GM21381 (cell line): ENCODE data around the gene STC2.
A peak's percentile ranks its signal among the peaks of the same experiment; 100 is the strongest.
"Not testable (repeated sequence)": the region's sequence is repeated elsewhere in the genome, so short reads cannot be mapped to it uniquely, and the experiment has no call there.

Source experiments
- ATAC-seq: cut with Tn5 transposase; IDR thresholded peaks from one replicate; pipeline ENCODE4 v1.9.1; 2021; ENCODE audit warnings: mild to moderate bottlenecking, moderate library complexity; ENCODE audit not compliant: unreplicated experiment

The STC2 gene, protein sequence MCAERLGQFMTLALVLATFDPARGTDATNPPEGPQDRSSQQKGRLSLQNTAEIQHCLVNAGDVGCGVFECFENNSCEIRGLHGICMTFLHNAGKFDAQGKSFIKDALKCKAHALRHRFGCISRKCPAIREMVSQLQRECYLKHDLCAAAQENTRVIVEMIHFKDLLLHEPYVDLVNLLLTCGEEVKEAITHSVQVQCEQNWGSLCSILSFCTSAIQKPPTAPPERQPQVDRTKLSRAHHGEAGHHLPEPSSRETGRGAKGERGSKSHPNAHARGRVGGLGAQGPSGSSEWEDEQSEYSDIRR

DNA sequence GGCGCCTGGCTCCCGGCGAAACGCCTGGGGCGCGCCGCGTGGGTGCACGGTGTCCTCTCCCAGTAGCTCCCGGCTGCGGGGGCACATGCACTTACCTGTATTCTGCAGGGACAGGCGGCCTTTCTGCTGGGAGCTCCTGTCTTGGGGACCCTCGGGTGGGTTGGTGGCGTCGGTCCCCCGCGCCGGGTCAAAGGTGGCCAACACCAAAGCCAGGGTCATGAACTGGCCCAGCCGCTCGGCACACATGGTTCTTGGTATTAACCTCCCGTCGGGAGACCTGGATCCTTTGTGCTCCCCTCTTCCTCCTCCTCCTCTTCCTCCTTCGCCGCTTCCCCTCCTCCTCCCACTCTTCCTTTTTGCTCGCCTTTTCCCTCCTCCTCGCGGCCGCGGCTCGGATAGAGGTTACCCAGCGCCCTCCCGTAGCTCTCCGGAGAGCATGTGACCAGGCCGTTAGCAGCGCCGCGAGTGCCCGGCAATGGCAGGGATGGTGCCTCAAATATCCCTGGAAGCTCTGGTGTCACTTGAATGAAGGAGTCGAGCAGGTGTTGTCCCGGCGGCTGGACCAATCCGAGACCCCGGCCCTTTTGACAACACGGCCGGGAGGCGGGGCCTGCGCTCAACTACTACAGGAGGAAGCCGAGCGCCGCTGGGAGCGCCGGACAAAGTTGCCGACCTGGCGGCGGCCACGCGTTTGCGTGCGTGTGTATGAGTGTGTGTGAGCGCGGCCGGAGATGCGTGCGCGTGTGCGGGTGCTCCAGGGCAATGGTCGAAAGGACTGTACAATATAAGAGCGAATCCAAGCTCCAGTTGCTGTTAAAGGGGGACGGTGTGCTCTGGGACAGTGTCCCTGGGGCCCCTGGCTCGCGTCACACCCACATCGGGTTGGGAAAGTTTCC, at the start of gene STC2:
Gene STC2, minus strand, starts transcription at position 467 of the 896 bp plus-strand sequence. Its CDS starts 221 bp downstream, at position 246.
- ATAC-seq = peak; percentile 38

DNA sequence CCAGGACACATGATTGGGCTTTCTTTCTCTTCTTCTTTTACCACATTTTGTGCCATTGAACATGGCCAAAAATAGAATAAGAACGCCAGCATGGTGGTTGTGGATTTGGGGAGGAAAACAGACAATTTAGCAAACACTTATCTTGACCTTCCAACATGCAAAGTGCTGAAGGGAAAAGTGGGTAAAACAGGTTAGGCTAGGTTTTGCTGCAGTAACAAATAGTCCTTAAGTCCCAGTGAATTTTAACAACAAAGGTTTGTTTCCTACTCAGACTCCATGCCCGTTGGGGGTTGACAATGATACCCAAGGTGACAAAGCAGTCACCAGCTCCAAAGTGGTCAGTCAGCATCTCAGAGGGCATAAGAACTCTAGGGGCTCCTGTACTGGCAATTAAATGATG, 43.2 kb upstream of the STC2 start:
- no peak for ATAC-seq

DNA sequence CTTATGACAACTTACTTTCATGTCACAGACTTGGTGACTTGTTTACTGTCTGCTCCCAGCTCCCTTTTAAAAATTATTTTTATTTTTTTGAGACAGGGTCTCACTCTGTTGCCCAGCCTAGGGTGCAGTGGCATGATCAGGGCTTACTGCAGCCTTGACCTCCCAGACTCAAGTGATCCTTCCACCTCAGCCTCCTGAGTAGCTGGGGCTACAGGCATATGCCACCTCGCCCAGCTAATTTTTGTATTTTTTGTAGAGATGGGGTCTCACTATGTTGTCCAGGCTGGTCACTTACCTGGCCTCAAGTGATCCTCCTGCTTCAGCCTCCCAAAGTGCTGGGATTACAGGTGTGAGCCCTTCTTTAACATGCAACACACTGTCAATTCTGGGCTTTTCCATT, 35.2 kb upstream of the STC2 start:
- not testable (repeated sequence) for ATAC-seq

DNA sequence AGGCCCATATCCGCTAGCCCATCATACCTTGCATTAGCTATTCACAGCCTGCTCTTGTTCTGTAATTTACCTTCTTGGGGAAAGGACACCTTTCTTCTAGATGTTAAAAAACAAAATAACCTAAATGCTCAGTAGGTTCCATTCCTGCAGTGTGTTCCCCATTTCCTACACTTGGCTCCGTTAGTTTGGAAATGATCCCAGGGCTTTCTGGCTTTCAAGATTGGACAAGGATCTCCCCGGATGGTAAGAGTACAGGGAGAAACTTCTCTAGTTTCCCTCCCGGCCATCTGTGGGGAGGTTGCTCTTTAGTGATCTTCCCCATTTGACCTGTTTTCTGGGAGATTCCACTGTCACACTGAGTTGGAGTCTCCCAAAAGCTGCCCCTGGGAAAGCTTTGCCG, 27.3 kb upstream of the STC2 start:
- ATAC-seq = no peak

DNA sequence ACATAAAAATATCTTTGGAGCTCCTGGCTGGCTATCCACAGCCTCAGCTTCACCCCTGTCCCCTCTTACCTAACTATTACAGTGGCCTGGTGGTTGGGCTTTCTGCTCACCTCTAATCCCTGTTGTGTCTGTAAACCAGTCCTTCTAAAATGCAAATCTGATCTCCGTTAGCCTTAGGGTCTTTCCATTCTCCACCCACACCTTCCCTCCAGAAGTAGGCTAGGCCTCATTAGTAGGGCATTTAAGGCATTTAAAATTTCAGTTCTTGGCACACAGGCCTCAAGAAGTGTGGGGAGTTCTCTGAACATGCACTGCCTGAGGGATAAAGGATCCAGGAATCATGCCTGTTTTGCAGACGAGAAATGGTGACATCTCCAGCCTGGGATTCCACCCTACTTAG, 26.4 kb upstream of the STC2 start:
- ATAC-seq = no peak

DNA sequence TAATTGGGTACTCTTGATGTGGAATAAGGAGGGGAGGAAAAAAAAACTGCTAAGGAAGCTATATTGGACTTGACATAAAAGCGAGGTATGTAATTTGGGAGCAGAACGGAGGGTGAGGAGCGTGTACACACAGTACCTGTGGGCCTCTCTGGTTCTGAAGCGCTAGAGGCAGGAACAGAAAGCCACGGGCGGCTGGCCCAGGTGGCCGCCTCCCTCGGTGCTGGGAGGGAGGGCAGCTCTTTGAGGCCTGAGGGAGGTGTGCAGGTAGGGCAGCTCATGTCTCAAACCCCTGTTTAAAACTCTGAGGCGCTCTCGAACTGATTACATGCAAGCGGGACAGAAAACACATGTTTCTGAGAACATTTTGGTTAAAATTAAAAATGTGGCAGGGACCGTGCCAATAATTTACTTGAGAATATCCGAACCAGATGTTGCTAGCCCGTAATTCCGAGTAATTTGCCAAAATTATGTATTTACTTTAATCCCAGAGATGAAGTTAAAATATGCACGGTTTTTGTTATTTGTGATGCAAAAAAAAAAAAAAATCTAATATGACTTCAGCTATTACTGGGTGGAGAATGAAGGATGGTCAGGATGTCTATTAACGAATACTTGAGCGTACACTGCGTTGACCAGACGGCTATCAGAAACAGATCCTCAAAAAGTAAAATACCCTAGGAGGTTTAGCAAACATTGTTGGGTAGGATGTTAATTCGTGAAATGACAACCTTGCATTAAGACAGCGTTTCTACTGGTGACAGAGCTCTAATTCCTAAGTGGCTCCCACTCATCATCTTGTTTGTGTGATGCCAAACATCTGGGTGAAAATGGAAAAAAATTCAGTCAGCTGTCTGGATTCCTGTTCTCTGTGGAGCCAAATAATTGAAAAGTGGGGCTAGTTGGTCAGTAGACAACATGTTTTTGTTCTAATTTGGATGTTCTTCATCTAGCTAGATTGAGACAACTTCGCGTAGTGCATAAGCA, 24.4 kb upstream of the STC2 start:
- ATAC-seq = no peak

DNA sequence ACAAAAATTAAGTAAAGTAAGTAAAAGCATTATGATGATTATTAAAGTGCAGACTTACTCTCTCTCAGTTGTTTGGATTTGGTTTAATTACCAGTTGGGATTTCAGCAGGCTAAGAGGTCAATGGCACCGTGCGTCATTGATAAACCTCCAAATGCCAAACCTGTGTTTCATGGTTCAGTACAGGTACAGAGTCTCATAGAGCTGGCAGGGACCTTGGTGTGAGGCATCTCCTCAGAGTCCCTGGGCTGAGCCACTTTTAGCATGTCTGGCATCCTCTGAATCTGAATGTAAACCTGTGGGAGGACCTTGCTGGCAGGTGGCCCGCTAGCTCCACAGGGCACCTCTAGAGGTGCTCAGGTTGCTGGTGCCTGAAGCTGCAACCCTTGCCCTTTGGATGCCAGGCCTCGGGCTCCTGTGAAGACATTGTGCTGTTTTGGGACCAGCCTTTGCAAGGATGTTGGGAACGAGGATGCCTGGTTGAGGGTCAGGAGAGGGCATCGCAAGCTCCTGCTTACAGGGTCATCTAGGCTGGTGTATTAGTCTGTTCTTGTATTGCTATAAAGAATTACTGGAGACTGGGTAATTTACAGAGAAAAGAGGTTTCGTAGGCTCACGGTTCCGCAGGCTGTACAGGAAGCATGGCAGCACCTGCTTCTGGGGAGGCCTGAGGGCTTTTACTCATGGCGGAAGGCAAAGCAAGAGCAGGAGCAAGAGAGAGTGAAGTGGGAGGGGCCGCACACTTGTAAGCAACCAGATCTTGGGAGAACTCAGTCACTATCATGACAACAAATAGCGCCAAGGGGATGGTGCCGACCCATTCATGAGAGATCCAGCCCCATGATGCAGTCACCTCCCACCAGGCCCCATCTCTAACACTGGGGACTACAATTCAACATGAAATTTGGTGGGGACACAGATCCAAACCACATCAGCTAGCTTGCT, 14.9 kb upstream of the STC2 start:
- ATAC-seq = no peak

DNA sequence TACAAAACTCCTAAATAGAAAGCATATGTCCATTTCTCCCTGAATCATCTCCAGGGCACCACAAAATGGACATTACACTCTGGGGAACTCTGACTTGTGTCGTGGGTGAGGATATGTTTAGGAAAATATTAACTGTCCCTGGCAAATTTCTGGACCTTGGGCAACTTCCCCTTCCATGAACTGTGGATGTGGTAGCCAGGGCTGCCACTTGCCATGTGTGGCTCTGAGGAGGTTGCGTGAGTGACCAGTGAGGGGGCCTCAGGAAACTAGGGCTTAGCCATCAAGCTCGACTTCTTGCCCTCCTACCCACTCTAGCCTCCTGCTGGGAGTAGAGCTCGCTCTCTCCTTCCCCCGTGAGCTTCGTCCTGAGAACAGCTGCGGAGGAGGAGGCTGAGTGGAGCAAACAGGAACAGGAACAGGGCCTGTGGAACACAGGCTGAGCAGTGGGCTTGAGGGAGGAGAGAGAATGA, 13.8 kb upstream of the STC2 start:
- no peak for ATAC-seq

DNA sequence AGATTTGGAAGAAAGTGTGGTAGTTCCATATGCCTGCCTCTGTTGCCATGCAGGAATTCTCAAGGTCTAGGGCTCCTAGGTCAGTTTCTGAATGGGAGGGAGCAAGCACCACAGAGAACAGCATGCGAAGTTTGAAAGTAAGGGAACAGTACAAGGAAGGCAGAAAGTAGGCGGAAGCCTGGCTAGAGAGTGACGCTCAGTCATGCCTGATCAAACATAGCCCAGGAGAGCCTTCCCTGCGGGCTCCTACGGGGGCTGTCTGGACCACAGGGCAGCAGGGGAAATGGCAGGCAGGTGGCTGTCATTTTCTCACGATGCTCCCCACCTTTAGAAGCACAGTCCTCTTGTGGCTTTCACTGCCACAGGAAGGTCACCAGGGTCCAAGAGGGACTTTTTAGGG, 12.8 kb upstream of the STC2 start:
- ATAC-seq = no peak

DNA sequence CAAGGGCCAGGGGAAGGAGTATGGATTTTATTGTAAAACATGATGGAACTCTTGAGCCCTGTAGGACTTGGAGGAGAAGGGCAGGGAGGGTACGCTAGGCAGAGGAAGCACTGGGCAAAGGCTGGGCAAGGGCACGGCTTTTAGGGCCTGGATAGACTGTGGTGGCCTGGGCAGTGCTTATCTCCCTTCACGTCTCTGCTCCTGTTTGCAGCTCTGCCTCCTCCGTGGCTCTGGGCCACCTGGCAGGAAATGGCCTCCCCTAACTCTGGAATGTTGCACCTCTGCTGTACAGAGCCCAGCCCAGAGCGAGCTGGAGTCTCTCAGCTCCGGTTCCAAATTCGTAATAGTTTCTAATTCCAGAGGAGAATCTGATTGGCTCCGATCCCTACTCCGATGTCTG, 12.2 kb upstream of the STC2 start:
- no peak for ATAC-seq

DNA sequence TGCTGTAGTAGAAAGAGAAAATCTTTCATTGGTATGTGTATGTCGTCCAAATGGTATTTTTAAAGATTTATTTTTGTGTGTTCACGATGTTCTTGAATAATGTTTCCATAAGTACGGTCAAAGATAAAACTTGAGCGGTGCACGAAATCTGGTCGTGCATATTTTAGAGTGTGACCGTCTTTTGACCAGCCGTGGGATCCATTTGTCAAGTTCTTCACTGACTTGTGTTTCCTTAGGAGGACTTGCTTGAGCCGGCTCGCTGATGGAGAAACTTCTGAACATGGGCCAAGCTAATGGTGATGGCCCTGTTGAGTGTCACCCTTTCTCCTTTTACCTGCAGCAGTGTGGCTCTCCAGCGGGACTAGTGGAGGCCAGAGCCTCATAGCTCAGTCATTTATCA, 11.1 kb upstream of the STC2 start:
- ATAC-seq = no peak

DNA sequence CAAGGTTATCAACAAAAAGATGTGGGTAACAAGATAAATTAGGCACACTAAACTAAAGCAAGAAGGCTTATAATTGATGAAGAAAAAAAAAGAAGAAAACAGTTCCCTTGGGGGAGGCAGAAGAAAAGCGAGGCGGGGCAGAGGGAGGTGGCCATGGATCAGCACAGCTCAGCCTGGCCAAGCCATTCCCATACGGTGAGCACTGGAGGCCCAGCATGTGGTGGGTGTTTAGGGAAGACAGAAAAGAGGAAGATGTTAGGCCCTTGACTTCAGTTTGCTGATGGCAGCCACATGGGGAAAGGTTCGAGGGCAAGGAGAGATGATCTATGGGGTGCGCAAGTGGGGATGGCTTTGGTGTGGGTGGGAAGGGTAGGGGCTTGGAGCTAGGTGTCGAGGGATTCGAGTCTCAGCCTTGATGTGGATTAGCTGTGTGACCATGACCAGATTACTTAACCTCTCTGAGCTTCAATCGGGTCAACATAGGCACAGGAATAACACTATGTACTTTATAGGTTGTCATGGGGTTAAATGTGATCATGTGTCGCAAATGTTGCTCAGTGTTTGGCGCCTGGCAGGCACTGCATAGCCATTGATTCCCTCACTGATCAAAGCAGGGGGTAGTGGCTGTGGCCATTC, 10.3 kb upstream of the STC2 start:
- no peak for ATAC-seq

DNA sequence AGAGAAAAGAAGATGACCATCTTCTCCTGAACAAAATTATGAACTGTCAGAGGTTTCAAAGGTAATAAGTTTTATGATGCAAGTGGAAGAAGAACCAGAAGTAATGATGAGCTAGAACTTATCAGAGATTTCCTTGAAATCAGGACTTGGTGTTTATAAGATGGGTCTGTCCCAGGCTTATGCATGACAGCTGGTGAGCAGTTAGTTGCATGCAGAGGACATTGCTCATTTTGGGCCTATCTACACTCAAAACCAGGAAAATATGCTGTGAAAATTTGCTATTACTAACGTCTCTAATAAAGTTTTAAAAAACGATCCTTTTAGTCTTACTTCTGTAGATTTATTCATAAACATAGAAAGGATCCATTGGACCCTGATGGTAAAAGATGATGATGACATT, 6.6 kb upstream of the STC2 start:
- ATAC-seq = no peak

DNA sequence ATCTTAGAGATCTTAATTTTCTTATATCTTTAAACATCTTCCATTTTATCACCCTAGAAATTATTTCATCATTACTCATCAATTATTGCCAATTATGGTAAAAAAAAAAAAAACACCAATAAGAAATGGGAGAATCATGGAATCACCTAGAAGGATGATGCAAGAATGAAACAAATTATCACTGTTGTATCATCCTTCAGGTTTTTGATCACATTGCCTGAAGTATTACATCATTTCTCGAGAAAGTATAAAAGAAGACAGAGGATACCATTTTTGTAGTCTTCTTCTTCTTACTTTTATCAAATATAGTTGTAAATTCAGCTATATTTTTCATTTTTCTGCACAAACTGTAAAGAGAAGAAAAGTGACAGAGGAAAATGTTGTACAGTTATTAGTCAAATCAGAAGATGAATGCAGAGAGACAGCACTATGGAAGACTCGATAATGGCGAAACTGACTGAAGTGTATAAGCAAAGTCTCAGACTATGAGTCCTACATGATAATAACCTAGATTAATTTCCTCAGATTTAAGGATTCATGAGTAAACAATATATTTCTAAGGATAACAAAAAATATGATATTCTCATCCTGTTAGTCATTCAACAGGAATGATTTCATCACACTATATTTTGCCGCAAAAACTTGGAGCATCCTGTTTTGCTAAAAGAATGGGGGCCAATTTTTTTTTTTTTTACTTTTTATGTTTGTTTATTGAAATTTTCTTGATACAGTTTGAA, 5.9 kb upstream of the STC2 start:
- no peak for ATAC-seq

DNA sequence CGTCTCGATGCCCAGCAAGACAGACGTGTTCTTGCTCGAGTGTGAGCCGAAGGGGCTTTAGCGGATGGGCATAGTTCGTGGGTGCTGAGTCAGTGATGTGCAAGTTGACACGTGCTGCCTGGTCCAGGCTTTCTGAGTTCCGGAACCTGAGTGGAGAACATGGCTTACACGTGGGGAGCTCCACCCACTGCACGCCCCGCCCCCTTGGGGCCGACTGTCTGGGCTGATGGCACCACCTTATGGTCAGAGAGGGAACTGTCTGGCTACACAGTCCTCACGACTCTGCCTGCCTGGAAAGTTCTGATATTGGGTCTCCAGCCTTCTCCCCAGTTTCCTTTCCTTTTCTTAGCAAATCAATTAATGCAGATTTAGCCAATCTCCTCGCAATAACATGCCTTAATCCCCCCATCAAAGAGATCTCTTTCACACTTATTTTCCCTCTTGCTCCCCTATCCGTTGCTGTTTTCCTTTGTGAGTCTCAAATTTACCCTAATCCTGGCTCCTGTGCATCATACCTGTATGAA, 3.8 kb upstream of the STC2 start:
- peak; percentile 62 for ATAC-seq

DNA sequence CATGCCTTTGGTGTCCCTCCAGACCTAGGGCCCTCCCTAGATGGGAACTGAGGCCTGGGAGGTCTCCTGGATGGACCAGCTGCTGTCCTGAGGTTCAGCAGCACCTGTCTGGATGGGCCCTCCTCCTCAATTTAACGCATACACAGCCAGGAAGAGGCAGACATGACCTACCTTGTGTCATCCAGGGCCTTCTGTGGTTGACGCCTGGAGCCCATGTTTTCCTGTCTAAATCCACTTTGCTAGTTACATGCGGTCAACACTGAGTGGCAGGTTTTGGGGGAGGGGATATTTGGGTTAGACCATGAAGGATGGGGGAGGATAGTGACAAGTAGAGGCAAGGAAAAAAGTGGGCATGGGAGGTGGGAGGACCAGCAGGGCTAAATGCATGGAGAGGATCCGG, 3.1 kb upstream of the STC2 start:
- no peak for ATAC-seq

DNA sequence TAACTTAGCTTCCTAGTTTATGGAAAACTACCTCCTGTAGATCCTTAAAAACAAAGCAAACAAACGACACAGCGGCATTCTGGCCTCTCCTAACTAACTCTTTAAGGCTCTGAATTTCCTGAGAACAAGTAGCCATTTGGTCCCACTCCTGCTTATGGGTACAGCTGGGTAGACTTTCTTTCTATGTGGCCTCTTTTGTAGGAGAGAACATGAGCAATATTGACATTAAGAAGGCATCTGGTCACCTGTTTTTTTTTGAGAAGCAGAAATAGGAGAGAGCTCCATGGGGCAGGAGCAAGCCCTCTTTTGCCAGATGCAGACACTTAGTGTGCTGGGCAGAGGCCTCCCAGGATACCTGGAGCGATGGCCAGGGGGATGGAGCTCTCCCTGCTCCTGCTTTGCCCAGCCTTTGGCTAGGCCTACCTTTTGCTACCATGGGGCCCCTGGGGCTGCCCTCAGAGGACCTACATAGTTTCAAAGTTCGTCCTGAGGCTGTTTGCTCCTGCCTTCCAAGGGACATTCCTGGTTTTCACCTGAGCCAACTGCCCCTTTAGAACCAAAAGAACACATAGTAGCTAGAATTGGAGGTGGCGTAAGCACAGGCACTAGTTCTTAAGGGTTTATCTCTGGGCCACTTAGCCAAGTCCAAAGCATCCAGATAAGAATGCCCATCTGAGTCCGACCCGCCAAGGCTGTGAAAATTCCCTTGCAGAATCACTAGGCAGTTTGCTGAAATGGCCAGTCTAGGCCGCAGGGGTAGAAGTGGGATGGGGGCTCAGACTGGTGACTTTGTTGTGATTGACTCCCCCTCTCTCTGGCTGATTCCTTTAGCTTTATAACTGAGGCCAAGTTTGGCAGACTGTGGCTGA, 2.4 kb upstream of the STC2 start:
- ATAC-seq = no peak
